COLO668 (cell line): Measurements from ENCODE around the gene IL31RA.

Source experiments
- DNase-seq: peaks from one replicate; lab custom pipeline; 2025; ENCODE audit not compliant: unreplicated experiment; lab: John Stamatoyannopoulos, UW

The IL31RA gene

DNA sequence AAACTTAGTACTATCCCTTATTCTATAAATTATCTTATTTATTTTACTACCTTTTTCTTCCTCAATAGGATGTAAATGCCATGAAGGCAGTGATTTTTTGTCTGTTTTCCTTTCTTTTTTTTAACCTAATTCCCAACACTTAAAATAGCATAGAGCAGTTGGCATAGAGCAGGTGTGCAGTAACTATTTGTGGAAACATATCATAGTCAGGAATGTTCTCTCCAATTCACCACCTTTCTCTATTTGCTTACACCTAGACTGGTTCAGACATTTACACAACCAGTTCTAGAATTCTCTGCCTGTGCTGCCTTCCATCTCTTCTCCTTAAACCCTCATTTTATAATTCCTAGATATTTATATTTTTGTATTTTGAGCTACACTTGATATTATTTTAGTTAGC, 49.6 kb downstream of the IL31RA start:
- no peak for DNase-seq

DNA sequence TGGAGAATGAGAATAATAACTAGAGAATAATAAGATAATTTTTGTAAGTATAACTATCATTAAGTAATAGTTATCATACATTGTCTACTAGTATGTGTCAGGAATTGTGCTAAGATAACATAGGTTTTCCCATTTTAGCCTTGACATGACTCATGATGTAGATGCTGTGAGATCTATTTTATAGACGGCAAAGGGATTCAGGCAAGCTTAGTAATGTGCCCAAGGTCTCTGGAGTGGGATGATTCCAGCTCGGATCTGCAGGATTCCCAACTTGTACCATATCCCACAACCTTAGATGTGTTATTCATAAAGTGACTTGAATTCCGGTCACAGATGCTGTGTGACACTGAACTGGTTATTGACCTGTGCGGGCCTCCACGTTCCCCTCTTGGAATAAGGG, 51.5 kb downstream of the IL31RA start:
- no peak for DNase-seq

DNA sequence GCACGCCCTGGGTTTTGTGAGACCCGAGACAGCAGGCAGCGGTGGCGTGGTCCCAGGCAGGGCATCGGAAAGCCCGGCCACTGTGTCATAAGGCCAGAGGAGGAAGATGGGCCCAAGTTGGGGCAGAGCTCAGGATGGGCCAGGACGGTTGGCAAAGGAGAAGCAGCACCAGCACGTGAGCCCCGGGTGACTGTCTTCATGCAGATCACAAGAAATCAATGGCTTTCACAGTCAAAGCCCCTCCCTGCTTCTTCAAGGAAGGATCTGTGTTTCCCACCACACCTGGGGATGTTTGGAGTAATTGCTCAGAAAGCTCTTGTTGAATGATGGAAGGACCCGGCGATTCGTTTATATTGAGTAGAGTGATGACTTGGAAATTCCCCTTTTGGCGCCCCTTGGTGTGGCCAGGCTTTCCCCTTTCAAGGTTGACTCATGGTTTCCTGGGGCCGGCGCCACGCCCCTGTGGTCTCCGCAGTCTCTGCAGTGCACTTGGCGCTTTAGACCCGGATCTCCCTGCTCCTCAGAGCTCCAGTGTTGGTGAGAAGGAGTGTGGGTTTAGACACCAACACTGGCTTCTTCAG, 52.1 kb downstream of the IL31RA start:
- DNase-seq, result no peak

DNA sequence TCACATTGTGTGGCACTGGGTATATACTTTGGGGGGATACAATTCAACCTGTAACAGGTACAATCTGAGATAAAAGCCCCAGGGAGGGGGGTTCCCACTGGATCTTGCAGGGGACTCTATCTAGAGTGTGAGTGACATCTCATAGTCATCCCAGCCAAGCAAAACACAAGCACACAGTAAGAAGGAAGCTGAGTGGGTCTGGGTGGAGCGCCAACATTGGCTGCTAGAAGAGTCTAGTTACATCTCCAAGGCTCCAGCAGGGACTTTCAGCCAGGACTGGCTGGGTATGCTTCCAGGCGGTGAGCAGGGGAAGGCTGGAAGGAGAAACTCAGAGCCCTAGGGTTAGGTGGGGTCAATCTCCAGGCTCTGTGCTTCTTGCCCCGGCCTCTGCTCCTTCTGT, 53.0 kb downstream of the IL31RA start:
- no peak for DNase-seq

DNA sequence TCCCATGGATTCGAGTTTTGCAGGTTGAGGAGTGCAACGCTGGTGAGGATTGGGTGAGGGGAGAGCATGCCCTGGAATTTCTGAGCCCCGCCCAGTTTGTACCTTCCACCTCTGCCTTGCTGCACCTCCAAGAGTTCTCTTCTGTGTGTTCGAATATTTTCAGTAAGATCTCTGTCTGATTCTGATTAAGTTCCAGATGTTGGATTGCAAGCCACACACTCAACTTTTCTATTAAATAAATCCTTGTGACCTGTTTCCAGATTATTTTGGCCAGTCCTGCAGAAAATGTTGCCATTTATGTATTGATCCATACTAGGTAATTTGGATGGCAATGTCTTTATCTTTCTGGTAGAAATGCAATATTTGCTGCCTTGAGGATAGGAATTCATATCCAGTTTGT, 54.1 kb downstream of the IL31RA start:
- DNase-seq, result no peak

DNA sequence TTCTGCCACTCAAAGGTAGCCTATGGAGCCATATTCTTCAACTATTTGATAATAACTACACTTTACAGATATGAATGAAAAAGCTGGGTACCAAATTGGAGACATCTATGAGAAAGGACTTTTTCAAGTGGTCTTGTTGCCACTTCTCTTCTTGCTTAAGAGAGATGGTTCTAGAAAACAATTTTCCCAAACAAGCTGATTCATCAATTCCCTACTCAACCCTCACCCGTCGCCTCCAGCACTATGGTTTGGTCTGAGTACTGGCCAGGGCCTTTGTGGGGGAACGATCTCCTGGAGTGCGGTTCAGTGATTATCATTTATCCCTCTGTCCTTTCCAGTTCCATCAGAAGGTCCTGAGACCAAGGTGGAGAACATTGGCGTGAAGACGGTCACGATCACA, 56.8 kb downstream of the IL31RA start:
- no peak for DNase-seq

DNA sequence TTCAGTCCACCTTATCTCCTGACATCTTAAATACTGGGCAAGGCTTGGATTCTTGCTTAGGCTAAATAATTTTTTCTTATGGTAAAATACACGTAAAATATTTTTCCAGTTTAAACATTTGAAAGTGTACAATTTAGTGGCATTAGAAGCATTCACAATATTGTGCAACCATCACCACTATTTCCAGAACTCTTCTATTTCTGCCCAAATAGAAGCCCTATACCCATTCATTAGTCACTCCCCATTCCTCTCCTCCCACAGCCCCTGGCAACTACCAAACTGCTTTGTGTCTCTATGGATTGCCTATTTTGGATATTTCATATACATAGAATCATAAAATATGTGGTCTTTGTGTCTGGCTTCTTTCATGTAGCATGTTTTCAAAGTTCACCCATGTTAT, 57.6 kb downstream of the IL31RA start:
- no peak for DNase-seq

DNA sequence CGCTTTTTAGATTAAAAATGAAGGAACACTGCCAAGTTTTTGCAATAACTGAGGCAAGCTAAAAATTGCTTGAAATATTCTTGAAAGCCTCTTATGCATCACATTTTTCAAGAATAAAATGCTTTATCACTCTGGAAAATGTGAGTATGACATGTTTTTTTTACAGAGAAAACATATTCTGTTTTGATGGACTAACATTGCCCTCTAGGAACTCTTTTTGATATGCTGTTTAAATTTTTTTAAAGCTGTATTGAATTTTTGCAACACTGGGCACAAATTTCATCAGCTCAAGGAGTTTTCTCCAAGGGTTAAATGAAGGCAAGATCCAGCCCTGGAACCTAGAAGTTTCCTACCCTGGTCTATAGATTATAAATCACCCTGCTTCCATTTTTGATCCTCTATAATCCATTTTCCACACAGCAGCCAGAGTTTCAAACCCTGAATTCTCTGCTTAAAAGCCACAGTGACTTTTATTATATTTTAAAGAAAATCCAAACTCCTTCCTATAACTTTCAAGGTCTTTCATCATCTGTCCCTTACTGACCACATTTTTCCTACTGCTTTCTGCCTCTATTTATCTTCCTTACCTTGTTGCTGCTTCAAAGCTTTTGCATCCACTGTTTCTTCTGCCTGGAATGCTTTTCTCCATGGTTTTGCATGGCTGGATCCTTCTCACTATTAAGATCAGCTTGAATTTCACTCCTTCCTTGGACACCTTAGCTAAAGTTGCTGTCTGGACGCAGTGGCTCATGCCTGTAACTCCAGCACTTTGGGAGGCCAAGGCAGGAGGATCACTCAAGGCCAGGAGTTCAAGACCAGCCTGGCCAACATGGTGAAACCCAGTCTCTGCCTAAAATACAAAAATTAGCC, 60.9 kb downstream of the IL31RA start:
- no peak for DNase-seq

DNA sequence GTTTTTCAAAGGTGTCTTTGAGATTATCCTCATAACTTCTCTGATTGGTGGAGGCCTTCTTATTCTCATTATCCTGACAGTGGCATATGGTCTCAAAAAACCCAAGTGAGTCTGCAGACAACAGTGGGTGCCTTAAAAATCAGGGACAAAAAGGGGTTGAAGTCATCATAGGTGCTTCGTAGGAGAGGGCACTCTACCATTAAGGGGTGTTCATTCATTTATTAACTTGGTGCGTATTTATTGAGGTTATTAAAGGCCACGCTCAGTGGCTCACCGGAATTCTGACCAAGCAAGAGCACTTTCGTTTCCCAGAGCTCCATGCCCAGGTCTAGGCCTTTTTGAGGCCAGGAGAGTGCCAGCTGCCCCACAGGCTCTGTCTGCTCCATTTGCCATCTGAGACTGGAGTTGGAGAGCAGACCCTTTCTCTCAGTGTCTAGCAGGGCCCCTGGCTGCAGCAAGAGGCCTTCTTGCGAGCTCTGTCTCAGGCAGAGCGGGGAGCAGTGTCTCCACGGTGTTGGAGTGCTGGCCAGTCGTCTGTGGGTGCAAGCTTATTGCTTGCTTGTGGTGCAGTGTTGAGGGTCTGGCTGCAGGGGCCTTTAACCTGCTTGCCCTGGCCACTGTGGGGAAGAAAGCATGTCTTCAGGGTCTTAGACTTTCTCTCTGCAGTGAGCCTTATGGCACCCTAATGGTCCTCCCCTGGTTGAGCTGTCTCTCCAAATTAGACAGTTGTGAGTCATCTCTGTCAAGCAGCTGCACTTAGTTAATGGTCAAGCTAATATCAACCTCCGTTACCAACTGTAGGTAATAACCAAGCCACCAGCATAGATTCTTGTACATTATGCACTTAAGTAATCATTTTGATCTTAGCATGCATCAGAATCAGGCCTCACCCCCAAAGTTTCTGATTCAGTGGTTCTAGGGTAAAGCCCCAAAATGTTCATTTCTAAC, 62.6 kb downstream of the IL31RA start:
- DNase-seq, result no peak

DNA sequence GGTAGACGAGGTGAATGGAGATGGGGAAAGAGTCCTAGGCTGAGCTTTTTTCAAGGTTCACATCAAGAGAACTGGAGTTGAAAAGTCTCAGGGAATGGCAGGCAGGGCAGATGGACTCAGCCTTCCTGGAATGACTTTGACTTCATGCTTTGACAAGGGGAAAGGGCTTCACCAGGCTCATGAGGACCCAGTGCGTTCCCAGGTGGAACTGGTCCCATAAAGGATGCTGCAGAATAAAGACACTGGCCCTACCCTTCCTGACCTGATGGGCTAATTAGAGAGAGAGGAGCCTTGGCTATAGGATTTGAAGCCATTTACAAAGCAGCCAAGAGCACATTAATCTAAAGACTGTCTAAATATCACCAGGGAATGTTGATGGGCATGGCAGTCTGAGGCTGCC, 63.8 kb downstream of the IL31RA start:
- DNase-seq, result no peak

DNA sequence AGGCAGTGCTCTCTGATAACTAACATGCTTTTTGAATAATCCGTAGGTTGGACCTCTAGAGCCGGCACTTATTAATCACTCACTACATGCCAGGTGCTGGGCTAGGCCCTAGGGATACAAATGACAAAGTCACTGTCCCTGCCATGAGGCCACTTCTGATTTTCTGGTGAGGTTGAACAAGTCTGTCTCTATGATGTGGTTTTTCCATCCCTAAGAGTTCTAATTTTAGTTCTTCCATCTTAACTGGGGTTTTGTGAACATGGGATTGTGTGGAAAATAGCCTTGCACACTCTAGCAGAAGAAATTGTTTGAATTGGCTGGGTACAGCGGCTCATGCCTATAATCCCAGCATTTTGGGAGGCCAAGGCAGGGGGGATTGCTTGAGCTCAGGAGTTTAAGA, 64.6 kb downstream of the IL31RA start:
- DNase-seq, result no peak

DNA sequence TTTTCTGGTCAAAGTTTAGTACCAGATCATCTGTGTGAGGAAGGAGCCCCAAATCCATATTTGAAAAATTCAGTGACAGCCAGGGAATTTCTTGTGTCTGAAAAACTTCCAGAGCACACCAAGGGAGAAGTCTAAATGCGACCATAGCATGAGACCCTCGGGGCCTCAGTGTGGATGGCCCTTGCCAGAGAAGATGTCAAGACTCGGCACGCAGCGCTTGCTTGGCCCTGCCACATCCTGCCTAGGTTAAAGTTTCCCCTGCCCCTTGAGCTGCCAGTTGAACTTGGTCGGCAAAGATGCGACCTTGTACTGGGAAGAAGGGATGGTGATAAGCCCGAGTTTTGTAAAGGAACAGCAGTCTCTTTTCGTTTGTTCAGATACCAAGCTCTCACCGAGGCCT, 65.8 kb downstream of the IL31RA start:
- DNase-seq, result no peak

DNA sequence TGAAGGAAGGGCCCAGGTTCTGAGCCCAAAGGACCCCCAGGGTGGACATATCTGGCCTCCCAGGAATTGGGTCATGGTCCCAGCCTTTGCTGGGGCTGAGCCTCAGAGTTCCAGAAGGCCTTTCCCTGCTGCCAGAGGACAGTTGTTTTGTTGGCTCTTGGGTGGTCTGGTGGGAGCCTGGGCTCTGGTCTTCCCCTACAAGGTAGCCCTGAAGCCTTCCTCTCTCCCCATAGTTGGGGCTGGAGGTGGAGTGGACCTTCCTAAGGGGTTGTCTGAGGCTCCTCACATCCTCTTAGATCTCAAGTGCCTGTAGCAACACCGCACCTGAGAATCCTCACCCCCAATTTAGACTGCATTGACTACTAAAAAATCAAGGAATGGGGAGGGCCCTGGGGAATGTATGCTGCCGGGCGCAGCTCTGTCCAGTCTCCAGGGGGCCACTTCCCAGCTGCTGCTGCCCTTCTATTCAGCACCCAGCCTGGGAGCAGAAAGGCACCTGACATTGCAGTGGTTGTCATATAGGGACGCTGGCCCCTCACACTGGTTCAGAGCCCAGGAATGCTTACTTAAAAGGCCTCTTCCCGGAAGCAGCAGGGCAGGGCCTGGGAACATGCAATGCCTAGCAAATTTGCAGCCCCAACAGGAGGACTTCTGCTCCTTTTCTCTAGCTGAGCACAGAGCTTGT, 66.4 kb downstream of the IL31RA start:
- no peak for DNase-seq

DNA sequence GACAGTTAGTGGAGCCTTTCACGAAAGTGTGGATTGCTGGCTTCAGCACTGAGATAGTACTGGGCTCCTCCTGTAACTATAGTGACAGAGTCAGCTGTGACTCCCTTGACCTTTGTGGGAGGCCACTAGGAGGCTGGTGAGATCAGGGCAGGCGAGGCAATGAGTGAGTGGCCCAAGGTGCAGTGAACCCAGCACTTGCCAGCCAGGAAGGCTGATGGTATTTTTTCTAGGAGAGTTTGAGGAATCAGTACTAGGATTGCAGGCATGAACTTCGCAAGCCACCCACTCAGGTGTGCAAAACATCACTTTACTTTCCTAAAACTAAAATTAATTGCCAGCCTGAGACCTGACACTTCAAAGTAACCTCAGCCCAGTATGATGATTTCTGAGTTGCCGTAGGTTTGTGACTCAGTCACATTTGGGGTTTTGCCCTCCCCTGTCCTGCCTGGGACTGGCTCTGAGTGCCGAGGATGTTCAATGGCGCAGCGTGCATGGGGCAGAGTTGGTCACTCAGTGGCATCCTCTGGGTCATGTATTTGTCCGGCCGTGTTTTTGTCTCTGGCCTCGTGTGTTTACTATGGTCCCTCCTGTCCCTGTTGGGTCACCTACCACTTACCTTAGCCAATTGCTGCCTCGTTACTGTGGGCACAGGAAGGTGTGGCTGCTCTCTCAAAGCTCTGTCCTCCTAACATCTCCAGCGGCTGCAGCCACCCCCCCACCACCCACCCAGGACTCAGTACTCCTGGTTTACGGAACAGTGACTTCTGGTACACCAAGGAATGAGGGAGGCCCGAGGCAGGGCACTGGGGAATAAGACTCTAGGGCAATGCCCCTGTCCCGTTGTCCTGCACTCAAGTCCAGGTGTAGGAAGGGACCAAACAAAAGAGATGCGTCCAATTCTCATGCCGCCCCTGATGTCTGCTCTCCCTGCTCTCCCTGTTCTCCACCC, 67.2 kb downstream of the IL31RA start:
- no peak for DNase-seq

DNA sequence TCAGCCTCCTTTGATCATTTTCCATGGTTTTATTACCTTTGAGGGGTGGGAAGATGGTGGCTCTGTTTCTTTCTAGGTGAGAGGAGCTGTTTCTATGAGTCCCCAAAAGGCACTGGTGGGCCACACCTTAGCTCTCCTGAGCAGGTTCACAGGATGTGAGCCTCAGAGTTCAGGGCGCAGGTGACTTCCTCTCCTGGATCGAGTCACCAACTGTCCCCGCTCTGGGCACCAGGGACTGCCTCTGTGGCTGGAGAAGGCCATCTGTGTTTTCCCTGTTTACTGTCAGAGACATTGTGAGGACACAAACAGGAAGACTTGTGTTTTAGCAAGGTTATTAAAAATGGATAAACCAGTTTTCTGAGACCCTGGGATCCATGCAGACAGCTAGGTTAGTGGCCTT, 68.5 kb downstream of the IL31RA start:
- no peak for DNase-seq

DNA sequence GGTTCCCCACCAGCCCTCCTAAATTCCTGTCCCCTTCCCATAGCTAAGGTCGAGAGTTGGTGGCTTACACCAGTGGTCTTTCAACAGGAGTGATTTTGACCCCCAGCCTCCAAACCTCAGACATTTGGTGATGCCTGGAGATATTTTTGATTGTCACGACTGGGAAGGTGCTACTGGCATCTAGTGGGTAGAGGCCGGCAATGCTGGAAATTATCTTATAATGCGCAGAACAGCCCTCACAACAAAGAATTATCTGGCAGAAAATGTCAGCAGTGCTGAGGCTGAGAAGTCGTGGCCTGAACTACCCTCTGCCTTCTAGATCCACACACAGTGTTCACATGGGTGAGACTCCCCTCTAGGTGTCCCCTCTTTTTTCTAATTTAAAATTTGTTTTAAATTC, 69.6 kb downstream of the IL31RA start:
- DNase-seq, result no peak

DNA sequence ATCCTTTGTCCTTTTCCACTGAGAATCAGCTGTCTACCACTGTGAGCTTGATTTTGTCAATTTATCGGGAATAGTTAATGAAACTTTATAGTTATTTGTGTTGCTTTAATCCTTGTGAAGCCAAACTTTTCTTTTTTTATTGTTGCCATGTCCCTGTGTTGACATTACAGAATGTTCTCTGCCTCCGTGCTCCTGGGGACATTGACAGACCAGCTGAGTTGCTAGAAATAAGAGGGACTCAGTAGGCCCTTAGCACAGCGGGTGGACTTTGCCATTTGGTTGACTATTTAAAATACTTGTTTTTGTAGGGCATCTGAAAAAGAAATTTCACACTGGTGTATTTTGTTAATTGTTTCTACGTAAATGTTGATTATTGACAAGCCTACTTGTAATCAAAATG, 70.5 kb downstream of the IL31RA start:
- no peak for DNase-seq

DNA sequence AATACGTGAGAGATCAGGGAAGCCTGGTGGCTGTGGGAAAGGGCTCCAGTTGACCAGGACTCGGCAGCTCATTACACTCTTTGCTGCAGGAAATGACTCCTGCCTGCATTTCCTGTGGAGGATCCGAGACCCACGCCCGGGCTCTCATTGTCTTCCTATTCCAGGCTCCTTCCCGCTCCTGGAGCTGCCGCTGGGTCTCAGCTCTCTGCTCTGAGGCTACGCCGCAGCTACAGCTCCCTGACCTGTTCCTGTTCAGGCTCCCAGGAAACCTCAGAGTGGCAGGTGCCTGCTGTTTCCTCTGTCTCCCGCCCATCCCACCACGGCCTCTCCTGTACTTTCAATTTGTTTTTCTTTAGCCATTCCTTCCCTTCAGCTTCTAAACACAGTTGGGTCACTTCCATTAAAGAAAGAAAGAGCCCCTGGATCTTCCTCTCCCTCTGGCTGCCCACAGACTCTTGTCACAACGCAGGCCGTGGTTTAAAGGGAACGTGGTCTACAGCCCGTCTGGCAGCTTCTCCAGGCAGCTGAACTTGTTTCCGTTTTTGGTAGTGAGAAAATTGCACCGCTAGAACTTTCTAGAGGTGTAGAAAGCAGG, 72.1 kb downstream of the IL31RA start:
- DNase-seq, result peak; percentile 10

DNA sequence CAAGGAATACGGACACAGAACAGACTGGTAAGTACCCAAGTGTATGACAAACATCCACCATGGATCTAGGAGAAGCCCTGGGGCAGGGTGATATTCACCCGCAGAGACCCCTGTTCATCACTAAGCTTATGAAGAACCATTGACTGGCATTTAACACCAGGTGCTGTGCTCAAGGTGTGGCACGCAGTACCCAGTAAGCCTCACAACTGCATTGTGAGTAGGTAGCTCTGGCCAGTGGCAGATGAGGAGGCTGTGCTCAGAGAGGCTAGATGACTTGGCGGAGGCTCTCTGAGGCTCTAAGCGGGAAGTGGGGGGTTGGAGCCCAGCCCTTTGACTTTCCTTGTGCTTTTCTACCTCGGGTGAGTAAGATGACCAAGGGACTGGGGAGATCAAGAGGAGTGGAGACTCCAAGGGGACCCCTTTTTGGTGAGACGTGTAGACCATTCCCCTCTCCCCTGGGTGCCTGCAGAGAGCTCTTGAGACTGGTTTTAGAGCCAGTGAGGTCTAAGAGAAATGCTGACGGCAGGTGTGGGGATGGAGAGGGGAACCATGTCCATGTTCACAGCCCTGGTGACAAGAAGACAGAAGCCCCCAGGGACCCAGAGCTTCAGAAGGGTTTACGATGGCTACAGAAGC, 72.8 kb downstream of the IL31RA start:
- DNase-seq, result no peak
